ENCODE data around the gene PLD4.

PLD4 gene

DNA sequence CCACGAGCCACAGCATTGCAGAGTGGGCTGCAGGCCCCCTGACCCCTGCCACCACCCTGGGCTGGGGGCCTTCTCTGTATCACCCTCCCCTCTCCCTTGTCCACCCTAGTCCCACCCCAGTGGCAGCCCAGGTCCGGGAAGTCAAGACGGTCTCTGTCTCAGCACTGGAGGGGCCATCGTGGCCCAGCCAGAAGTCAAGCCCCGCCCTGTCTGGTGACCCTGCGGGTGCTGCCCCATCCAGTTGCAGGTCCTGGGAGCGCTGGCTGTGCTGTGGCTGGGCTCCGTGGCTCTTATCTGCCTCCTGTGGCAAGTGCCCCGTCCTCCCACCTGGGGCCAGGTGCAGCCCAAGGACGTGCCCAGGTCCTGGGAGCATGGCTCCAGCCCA, 2.7 kb downstream of the PLD4 start:
- Mint-ChIP-seq H3K27me3 (no peaks in the 10 kb centered on the region), H3K4me1 (ENCODE audit: low read depth) (no peaks in the 10 kb centered on the region), H3K4me3 (no peak overlapping the region)

DNA sequence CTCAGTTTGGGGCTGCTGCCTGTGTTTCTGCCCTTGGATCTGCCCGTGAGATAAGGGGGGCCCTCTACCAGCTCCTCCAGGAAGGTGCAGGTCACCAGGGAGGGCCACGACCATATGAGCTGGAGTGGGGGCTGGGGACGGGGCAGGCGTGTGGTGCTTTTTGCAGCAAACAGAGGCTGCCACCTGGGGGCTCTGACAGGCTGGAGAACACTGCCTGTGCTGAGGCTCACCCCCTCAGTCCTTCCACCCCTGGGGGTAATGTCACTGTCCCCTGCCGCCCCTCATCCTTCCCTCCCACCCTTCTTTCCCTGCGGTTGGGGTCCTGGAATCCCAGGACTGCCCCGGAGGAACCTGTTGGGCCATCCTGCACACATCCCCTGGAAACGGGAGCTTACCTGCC, 3.2 kb downstream of the PLD4 start:
- H3K36me3 Mint-ChIP-seq: no peaks in the 10 kb centered on the region
- H3K4me3 Mint-ChIP-seq: no peak overlapping the region
- H3K4me1 Mint-ChIP-seq (ENCODE audit: low read depth): no peaks in the 10 kb centered on the region
- H3K27me3 Mint-ChIP-seq: no peaks in the 10 kb centered on the region
- H3K27ac Mint-ChIP-seq: no peak overlapping the region
- no peaks in the 10 kb centered on the region for H3K9me3 Mint-ChIP-seq (ENCODE audit: low read depth)

More for the DNA sequence above, 2.7 kb downstream of the PLD4 start:
- Mint-ChIP-seq H3K27ac (no peak overlapping the region), H3K36me3 (no peaks in the 10 kb centered on the region), H3K9me3 (ENCODE audit: low read depth) (no peaks in the 10 kb centered on the region)

DNA sequence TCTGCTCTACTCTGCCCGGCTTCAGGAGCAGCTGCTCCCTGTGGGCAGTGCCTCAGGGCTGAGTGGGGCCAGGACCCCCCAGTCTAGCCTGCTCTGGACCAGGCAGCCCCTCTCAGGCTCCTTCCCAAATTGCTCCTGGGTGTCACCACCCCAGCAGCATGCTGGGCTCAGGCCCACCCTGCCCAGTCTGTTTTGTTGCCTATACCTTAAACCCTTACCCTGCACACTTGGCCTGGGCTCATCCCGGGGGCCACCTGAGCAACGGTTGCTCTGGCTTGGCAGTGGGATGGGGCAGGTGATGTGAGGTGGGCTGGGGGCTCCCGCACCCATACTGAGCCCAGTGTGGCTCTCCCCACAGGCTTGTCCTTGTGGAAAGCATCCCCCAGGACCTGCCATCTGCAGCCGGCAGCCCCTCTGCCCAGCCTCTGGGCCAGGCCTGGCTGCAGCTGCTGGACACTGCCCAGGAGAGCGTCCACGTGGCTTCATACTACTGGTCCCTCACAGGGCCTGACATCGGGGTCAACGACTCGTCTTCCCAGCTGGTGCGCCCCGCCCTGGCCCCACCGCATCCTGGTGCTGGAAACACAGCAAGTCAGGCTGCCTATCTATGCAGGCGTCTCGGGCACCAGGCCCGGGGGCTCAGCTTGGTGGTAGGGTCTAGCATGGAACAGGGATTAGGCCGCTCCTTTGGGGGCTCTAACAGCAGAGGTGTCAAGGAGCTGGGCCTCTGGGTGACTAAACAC, 3.9 kb downstream of the PLD4 start:
- Mint-ChIP-seq H3K27ac (no peak overlapping the region), H3K27me3 (no peaks in the 10 kb centered on the region), H3K9me3 (ENCODE audit: low read depth) (no peaks in the 10 kb centered on the region), H3K36me3 (no peaks in the 10 kb centered on the region), H3K4me1 (ENCODE audit: low read depth) (no peaks in the 10 kb centered on the region), H3K4me3 (no peak overlapping the region)

DNA sequence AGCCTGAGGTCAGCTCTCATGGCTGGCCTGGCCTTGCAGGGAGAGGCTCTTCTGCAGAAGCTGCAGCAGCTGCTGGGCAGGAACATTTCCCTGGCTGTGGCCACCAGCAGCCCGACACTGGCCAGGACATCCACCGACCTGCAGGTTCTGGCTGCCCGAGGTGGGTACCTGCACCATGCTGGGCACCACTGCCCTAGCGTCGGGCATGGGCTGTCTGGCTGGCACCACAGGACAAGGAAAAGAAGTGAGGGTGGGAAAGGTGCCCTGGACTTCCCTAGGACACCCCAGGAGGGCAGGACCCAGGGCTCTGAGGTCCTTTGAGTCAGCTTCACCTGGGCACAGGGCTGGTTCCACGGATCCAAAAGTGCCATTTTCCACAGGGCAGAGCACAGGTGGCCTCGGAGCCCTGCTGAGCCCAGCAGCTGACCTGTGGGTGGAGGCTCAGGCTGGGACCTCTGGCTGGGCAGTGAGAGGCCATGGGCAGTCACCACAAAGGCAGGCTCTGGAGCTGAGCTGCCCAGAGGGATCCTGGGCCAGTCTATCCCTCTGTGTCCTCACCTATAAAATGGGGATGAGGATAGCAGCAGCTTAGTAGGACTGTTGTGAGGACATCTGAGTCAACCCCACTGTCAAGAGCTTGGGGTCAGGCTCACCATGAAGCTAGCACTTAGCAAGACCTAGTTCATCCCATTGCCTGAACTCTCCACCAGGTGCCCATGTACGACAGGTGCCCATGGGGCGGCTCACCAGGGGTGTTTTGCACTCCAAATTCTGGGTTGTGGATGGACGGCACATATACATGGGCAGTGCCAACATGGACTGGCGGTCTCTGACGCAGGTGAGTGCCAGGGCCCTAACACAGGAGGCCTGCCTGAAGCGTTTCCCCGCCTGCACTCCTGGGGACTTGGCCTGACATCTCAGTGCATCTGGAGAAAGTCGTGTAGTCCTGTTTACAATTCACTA, 4.9 kb downstream of the PLD4 start:
- Mint-ChIP-seq H3K36me3 (no peaks in the 10 kb centered on the region), H3K9me3 (ENCODE audit: low read depth) (no peaks in the 10 kb centered on the region), H3K27ac (no peak overlapping the region), H3K27me3 (peaks cover under 1% of the 10 kb centered on the region), H3K4me1 (ENCODE audit: low read depth) (peaks cover under 1% of the 10 kb centered on the region), H3K4me3 (no peak overlapping the region)

DNA sequence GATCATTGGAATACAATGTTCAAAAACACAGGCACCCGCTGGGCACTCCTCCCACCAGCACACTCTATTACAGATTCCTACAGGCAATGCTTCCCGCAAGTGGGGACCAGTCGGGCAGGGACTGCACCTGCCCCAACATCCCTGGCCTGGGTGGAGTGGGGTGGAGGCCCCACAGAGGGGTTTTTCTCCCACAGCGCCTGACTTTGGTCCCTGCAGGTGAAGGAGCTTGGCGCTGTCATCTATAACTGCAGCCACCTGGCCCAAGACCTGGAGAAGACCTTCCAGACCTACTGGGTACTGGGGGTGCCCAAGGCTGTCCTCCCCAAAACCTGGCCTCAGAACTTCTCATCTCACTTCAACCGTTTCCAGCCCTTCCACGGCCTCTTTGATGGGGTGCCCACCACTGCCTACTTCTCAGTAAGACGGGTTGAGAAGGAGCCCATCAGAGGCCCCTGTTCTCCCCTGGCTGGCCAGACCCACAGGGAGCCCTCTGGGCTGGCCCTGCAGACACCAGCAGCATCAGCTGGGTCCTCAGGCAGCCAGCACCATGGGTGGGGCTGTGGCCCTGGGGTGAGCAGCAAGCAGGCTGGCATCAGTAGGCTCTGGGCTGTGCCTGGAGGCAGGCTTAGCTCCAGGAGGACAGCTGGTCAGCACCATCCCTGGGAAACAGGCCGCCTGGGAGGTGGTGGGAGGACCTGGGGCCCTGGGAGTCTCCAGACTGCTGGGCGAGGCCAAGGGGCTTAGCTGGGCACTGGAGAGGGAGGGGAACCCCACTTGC, 6.0 kb downstream of the PLD4 start:
- no peak overlapping the region for H3K4me3 Mint-ChIP-seq
- no peaks in the 10 kb centered on the region for H3K9me3 Mint-ChIP-seq (ENCODE audit: low read depth)
- no peak overlapping the region for H3K27ac Mint-ChIP-seq
- H3K4me1 Mint-ChIP-seq (ENCODE audit: low read depth): peaks cover 3% of the 10 kb centered on the region
- H3K36me3 Mint-ChIP-seq: no peaks in the 10 kb centered on the region
- H3K27me3 Mint-ChIP-seq: peaks cover 3% of the 10 kb centered on the region

DNA sequence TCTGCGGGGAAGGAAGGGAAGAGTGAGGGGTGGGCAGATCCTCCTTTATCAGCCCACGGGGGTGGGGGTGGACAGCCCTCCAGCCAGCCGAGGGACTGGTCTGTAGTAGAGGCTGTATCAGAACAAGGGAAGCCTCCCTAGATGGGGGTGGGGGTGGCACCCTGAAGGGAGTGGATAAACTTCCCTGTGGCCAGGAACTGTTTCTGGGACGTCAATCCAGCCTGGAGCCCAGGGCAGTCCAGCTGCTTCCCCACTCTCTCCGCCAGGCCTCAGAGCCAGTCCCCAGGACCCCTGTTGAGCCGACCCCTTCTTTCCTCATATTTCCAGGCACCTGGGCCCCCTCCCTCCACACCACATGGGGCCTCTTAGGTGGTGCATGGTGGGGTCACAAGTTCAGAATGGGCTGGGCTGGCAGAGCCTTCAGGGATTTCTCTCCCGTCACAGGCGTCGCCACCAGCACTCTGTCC, 6.7 kb downstream of the PLD4 start:
- H3K4me3 Mint-ChIP-seq: no peak overlapping the region
- peaks cover 3% of the 10 kb centered on the region for H3K27me3 Mint-ChIP-seq
- H3K27ac Mint-ChIP-seq: no peak overlapping the region
- no peaks in the 10 kb centered on the region for H3K36me3 Mint-ChIP-seq
- peaks cover 3% of the 10 kb centered on the region for H3K4me1 Mint-ChIP-seq (ENCODE audit: low read depth)
- H3K9me3 Mint-ChIP-seq (ENCODE audit: low read depth): no peaks in the 10 kb centered on the region

DNA sequence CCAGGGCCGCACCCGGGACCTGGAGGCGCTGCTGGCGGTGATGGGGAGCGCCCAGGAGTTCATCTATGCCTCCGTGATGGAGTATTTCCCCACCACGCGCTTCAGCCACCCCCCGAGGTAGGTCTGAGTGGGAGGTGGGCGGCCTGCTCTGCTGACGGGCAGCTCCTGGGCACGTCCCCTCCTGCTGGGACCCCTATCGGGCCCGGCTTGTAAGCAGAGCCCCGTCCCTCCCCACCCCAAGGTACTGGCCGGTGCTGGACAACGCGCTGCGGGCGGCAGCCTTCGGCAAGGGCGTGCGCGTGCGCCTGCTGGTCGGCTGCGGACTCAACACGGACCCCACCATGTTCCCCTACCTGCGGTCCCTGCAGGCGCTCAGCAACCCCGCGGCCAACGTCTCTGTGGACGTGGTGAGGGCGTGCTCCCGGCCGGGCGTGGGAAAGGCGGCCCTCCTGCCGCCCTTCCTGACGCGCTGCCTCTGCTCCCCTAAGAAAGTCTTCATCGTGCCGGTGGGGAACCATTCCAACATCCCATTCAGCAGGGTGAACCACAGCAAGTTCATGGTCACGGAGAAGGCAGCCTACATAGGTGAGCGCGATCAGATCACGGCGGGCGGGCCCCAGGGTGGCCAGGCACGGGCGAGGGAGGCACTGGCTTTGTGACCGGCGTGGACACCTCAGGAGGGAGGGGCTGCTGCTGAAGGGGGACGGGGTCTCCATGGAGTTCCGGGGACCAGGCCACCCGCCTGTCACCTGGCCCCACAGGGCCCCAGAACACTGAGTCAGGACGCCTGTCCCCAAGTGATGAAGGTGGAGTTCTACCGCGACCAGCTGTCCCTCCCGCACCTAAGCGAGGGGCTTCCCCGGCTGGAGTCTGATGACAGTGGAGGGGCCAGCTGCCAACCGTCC, 7.3 kb downstream of the PLD4 start:
- Mint-ChIP-seq H3K4me3 (no peak overlapping the region), H3K4me1 (ENCODE audit: low read depth) (peaks cover 3% of the 10 kb centered on the region), H3K9me3 (ENCODE audit: low read depth) (no peaks in the 10 kb centered on the region), H3K36me3 (no peaks in the 10 kb centered on the region), H3K27ac (no peak overlapping the region), H3K27me3 (peaks cover 3% of the 10 kb centered on the region)

DNA sequence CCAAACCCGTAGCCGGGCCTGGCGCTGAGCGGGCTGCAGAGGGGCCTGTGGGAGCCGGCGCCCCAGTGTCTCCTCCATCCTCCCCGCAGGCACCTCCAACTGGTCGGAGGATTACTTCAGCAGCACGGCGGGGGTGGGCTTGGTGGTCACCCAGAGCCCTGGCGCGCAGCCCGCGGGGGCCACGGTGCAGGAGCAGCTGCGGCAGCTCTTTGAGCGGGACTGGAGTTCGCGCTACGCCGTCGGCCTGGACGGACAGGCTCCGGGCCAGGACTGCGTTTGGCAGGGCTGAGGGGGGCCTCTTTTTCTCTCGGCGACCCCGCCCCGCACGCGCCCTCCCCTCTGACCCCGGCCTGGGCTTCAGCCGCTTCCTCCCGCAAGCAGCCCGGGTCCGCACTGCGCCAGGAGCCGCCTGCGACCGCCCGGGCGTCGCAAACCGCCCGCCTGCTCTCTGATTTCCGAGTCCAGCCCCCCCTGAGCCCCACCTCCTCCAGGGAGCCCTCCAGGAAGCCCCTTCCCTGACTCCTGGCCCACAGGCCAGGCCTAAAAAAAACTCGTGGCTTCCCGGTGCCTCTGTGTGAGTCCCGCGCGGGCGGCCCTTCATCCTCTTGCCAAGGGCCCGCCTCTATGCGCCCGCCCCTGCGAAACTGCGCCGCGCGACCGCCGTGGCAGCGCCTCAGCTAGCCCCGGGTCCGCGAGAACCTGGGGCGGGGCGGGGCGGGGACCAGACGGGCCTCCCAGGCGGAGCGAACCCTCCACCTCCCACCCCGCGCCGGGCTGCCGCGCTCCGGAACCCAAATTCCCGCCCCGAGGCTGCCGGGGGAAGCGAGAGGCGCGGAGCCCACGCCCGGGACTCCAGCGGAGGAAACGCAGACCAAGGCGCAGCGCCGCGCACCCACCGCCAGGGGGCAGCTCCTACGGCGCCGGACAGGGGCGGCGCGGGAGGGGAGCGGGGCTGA, 8.3 kb downstream of the PLD4 start:
- H3K9me3 Mint-ChIP-seq (ENCODE audit: low read depth): no peaks in the 10 kb centered on the region
- H3K27ac Mint-ChIP-seq: no peak overlapping the region
- H3K4me1 Mint-ChIP-seq (ENCODE audit: low read depth): peaks cover 3% of the 10 kb centered on the region
- H3K27me3 Mint-ChIP-seq: peaks cover 3% of the 10 kb centered on the region
- peak overlapping the region; percentile 59 for H3K4me3 Mint-ChIP-seq
- no peaks in the 10 kb centered on the region for H3K36me3 Mint-ChIP-seq

DNA sequence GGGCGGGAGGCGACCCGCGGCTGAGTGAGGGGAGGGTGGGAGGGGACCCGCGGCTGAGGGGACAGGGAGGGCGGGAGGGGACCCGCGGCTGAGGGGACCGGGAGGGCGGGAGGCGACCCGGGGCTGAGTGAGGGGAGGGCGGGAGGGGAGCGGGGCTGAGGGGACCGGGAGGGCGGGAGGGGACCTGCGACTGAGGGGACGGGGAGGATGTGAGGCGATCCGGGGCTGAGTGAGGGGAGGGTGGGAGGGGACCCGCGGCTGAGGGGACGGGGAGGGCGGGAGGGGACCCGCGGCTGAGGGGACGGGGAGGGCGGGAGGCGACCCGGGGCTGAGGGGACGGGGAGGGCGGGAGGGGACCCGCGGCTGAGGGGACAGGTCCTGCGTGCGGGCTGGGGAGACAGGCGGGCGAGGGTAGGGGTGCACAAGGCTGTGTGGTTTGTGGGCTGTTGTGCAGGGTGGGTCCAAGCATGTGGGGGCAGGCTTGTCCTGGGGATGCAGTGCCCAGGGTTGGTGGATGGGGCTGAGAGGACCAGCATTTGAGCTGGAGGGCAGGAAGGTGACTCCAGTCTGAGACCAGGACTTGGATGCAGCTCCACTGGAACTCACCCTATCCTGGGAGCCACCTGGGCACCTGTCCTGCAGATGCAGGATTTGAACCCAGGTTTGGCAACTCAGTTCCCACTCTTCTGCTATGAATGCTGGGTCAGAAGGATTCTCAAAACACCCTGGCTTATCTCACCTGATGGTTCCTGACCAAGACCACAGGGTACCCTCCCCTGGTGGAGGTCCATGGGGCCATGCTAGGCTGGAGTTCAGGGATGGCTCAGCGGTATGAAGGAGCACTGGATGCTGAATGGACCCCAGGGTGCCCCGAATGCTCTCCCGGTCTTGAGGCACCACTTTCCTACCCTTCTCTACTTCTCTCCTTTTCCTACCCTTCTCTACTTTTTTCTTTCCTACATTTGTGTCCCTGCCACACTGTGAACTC, 9.4 kb downstream of the PLD4 start:
- no peaks in the 10 kb centered on the region for H3K9me3 Mint-ChIP-seq (ENCODE audit: low read depth)
- peak overlapping the region; percentile 3 for H3K27ac Mint-ChIP-seq
- H3K27me3 Mint-ChIP-seq: peaks cover 3% of the 10 kb centered on the region
- peaks cover 3% of the 10 kb centered on the region for H3K4me1 Mint-ChIP-seq (ENCODE audit: low read depth)
- H3K36me3 Mint-ChIP-seq: no peaks in the 10 kb centered on the region
- peak overlapping the region; percentile 81 for H3K4me3 Mint-ChIP-seq

DNA sequence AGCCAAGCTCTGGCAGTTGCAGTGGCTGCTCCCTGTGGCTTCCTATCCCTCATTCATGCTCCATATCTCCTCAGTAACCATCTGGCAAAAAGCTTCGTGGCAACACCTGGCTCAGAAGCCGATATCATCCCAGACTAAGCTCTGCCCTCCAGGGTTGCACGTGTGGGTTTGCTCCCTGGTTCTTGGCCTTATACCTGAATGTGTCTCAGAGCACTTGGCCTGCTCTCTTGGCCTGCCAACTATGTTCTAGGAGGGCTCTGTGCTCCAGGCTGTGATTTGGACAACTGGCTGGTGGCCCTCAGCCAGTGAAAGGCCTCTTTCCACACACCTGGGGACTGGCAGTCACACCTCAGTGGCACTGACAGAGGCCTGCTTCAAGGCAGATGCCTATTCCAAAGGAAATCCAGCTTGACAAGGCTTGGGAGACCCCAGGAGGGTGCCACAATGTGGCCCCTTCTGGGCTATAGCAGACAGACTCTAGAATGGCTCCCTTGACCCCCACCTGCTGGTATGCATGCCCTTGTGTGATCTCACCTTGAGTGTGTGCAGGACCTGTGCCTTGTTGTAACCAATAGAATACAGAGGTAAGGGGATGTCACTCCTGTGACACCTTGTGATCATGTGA, 10.5 kb downstream of the PLD4 start:
- no peaks in the 10 kb centered on the region for H3K36me3 Mint-ChIP-seq
- no peaks in the 10 kb centered on the region for H3K9me3 Mint-ChIP-seq (ENCODE audit: low read depth)
- peak overlapping the region; percentile 3 for H3K27ac Mint-ChIP-seq
- peaks cover 3% of the 10 kb centered on the region for H3K27me3 Mint-ChIP-seq
- H3K4me3 Mint-ChIP-seq: peak overlapping the region; percentile 81
- H3K4me1 Mint-ChIP-seq (ENCODE audit: low read depth): peaks cover 3% of the 10 kb centered on the region

DNA sequence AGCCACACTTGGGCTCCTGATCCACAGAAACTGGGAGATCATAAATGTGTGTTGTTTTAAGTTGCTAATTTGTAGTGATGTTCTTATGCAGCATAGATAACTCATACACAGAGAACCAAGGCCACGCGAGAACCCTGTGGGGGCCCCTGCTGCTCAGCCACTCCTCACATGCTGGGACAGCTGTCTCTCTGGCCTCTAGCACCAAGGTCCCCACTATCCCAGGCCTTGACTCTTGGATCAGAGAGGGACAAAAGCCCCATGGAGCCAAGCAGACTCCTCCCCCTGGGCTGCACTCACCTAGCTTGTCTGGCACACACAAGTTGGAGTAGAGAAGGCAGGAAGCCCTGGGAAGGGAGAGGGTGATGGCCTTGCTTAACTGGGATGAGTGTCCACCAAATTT, 11.3 kb downstream of the PLD4 start:
- Mint-ChIP-seq H3K4me3 (no peak overlapping the region), H3K36me3 (no peaks in the 10 kb centered on the region), H3K9me3 (ENCODE audit: low read depth) (no peaks in the 10 kb centered on the region), H3K27ac (peak overlapping the region; percentile 22), H3K4me1 (ENCODE audit: low read depth) (peaks cover 3% of the 10 kb centered on the region), H3K27me3 (peaks cover 3% of the 10 kb centered on the region)

Measured in activated naive CD8-positive, alpha-beta T cell (primary cell).